Spleen (tissue), 7 donors: Measurements from ENCODE around the gene AMPH.

Experiments
- CTCF ChIP-seq, 11 experiments: fragments of 200-600 bp in 7 of 11; fragments of 450-650 bp in 4 of 11; sonication (generic) in 4 of 11; IDR thresholded peaks in 8 of 11; conservative IDR thresholded peaks in 3 of 11; 1 replicate in 7 of 11; 2 replicates in 4 of 11; pipeline versions ENCODE4 v1.4.0 to v1.8.0; 2016 to 2021; ENCODE audit warnings: antibody characterized with exemption in 11 of 11, inconsistent platforms in 4 of 11, mild to moderate bottlenecking in 1 of 11
- POLR2A ChIP-seq, 3 donors: fragments of 450-650 bp; IDR thresholded peaks; one replicate each; pipeline ENCODE4 v1.5.1; 2017; ENCODE audit warnings: antibody characterized with exemption in 3 of 3, mild to moderate bottlenecking in 1 of 3
- donor health status: DM: no; HTN: no; CAD: no; lungs with moderate emphysema.
- donor health status: DM: no; HTN: no; CAD: no.
- donor health status: DM: no; HTN: no; CAD: no.

DNA sequence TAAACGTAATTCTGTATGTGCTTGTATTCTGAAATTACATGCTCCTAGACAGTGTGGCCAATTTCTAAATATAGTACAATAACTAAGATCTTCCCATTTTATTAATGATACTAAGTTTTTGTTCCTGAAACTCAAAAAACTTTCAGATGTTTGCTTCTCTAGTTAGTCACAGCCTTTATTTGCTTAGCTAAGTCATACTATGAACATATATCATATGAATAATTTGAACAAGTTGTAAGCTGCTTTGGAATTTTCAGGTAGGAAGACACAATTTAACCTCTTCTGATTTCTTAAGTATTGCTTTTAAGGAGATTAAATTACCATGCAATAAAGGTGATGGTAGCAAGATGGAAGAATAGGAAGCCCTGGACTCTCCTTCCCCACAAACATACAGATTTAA is 148.7 kb downstream of the AMPH start:
- TF ChIP-seq CTCF (IDR thresholded peaks at IDR 0.05 in 8 of 11, conservative IDR thresholded peaks at IDR 0.05 in 3 of 11) (no peak), POLR2A (IDR thresholded peaks at IDR 0.05) (no peak)
